MCF 10A (cell line): Measurements from ENCODE around the gene GAMT. TPM values are rescaled to one million over a fixed set of nuclear protein-coding genes. Genes with fewer than 3 reads are reported as not detected.

Source experiments
- BruUV-seq: library from RNA; stranded (reverse); fragments of 400-500 nt; replicated peaks from 2 replicates; lab custom pipeline; 2021; lab: Mats Ljungman, UMichigan
- CTCF ChIA-PET: fragments of 300-600 bp; sonication (Branson Sonifier 250); formaldehyde crosslinking; extraction: SDS; loops from one replicate; lab custom pipeline; 2021; ENCODE audit warnings: antibody characterized with exemption, inconsistent platforms; lab: Yijun Ruan, JAX
- POLR2A ChIA-PET: fragments of 300-600, 350-650 bp; sonication (Branson Sonifier 250); formaldehyde crosslinking; extraction: SDS; loops from one replicate; lab custom pipeline; 2020; ENCODE audit warnings: antibody characterized with exemption, inconsistent platforms; lab: Yijun Ruan, JAX
- DNase-seq: peaks from one replicate; pipeline ENCODE4 v3.0.0-alpha.2; 2018; ENCODE audit not compliant: unreplicated experiment
- H3K27ac Mint-ChIP-seq: one replicate; pipeline ENCODE4 v1.8.0; 2022; ENCODE audit warnings: mild to moderate bottlenecking, low read depth, mixed read lengths; ENCODE audit not compliant: unreplicated experiment
- H3K27me3 Mint-ChIP-seq: one replicate; pipeline ENCODE4 v1.8.0; 2022; ENCODE audit warnings: mixed read lengths; ENCODE audit not compliant: insufficient read depth, unreplicated experiment
- H3K36me3 Mint-ChIP-seq: one replicate; pipeline ENCODE4 v1.8.0; 2022; ENCODE audit warnings: mild to moderate bottlenecking, moderate library complexity, mixed read lengths; ENCODE audit not compliant: insufficient read depth, unreplicated experiment
- H3K4me1 Mint-ChIP-seq: one replicate; pipeline ENCODE4 v1.8.0; 2022; ENCODE audit warnings: mixed read lengths; ENCODE audit not compliant: insufficient read depth, unreplicated experiment
- H3K4me3 Mint-ChIP-seq: one replicate; pipeline ENCODE4 v1.8.0; 2022; ENCODE audit warnings: mild to moderate bottlenecking, moderate library complexity, mixed read lengths; ENCODE audit not compliant: unreplicated experiment
- H3K9me3 Mint-ChIP-seq: one replicate; pipeline ENCODE4 v1.8.0; 2022; ENCODE audit warnings: mixed read lengths; ENCODE audit not compliant: unreplicated experiment
- CTCF ChIP-seq: fragments of 200-600 bp; IDR thresholded peaks from one replicate; pipeline ENCODE4 v1.8.0; 2022; ENCODE audit warnings: antibody characterized with exemption, mild to moderate bottlenecking; ENCODE audit not compliant: unreplicated experiment
- intact Hi-C: fragments of 100-400 bp; cut with micrococcal nuclease; formaldehyde crosslinking; loops from 2 replicates; pipeline ENCODE4 v1.14.1; 2022
- total RNA-seq: library from RNA; stranded (reverse); gene quantifications from 2 replicates; pipeline ENCODE4 v1.2.3, GENCODE V29; 2022

GAMT gene
- total RNA-seq, 1 experiment from 2014 or later: 7.0 TPM

- BruUV-seq: no TSS peak
- TF ChIP-seq CTCF: no peak
- H3K4me3 Mint-ChIP-seq: peak within 1 kb of the TSS; percentile 82
- peak; percentile 85 for DNase-seq
- ChIA-PET POLR2A (interaction anchor here (0.6 to 1.9 kb wide), 18 partner anchors 11 to 1195 kb away, joined by 3 to 11 read pairs (median 4); partner anchors contain the start of genes ATP5F1D and FAM174C), CTCF (interaction anchor here (0.6 to 0.9 kb wide), 3 partner anchors 9 to 38 kb away, joined by 3 to 4 read pairs (median 4); no protein-coding TSS in a partner anchor)
- no peaks in the 10 kb centered on the region for H3K27me3 Mint-ChIP-seq
- no peaks in the 10 kb centered on the region for H3K9me3 Mint-ChIP-seq
- intact Hi-C loops: loop anchor here (10.0 kb wide), 2 partner anchors 69 to 109 kb away; partner anchors contain the start of gene FAM174C
- peaks cover 6% of the 10 kb centered on the region for H3K4me1 Mint-ChIP-seq
- peaks cover 33% of the 10 kb centered on the region for H3K36me3 Mint-ChIP-seq
- peak within 1 kb of the TSS; percentile 93 for H3K27ac Mint-ChIP-seq
Measured at GRCh38 chr19:1383312-1384084, 17.8 kb downstream of the GAMT start, which contains the start of gene NDUFS7. Gene NDUFS7, plus strand, starts transcription at chr19:1383907. Its CDS starts 20 bp downstream, at chr19:1383927.

GRCh38 chr19:1383017-1383311 lies 18.4 kb downstream of the GAMT start:
- TF ChIP-seq CTCF: peak; percentile 8
- BruUV-seq: no TSS peak
- no peaks in the 10 kb centered on the region for H3K9me3 Mint-ChIP-seq
- H3K4me1 Mint-ChIP-seq: peaks cover 6% of the 10 kb centered on the region
- CTCF ChIA-PET: interaction anchor here (0.6 to 0.9 kb wide), 3 partner anchors 9 to 38 kb away, joined by 3 to 4 read pairs (median 4); no protein-coding TSS in a partner anchor
- H3K27me3 Mint-ChIP-seq: no peaks in the 10 kb centered on the region
- peak overlapping the region; percentile 82 for H3K4me3 Mint-ChIP-seq
- POLR2A ChIA-PET: interaction anchor here (0.7 to 1.9 kb wide), 12 partner anchors 10 to 1195 kb away, joined by 3 to 11 read pairs (median 4); partner anchors contain the start of genes ATP5F1D and FAM174C
- DNase-seq: no peak
- H3K36me3 Mint-ChIP-seq: peaks cover 31% of the 10 kb centered on the region
- H3K27ac Mint-ChIP-seq: peak overlapping the region; percentile 93
- intact Hi-C loops: loop anchor here (10.0 kb wide), 2 partner anchors 68 to 108 kb away; partner anchors contain the start of gene FAM174C

- Mint-ChIP-seq H3K36me3 (peaks cover 31% of the 10 kb centered on the region), H3K9me3 (no peaks in the 10 kb centered on the region), H3K4me1 (peaks cover 6% of the 10 kb centered on the region), H3K27me3 (no peaks in the 10 kb centered on the region), H3K4me3 (no peak overlapping the region), H3K27ac (no peak overlapping the region)
- TF ChIP-seq CTCF: no peak
- no TSS peak for BruUV-seq
- ChIA-PET CTCF (interaction anchor here (0.9 kb wide), 1 partner anchor 8 kb away, joined by 4 read pairs; no protein-coding TSS in a partner anchor), POLR2A (interaction anchor here (1.5 to 1.9 kb wide), 4 partner anchors 21 to 67 kb away, joined by 7 to 11 read pairs (median 9); a partner anchor contains a TSS)
- no peak for DNase-seq
- intact Hi-C loops: loop anchor here (10.0 kb wide), 2 partner anchors 67 to 107 kb away; partner anchors contain the start of gene FAM174C
Measured at GRCh38 chr19:1382250-1382649, 19.1 kb downstream of the GAMT start.

GRCh38 chr19:1379961-1380489 lies 21.3 kb downstream of the GAMT start:
- Mint-ChIP-seq H3K4me1 (peaks cover 6% of the 10 kb centered on the region), H3K36me3 (peaks cover 31% of the 10 kb centered on the region), H3K27me3 (no peaks in the 10 kb centered on the region), H3K9me3 (no peaks in the 10 kb centered on the region), H3K27ac (no peak overlapping the region), H3K4me3 (no peak overlapping the region)
- ChIA-PET POLR2A (no interaction called here), CTCF (no interaction called here)
- no peak for DNase-seq
- no TSS peak for BruUV-seq
- intact Hi-C loops: loop anchor here (10.0 kb wide), 2 partner anchors 65 to 105 kb away; partner anchors contain the start of gene FAM174C
- TF ChIP-seq CTCF: no peak
